Measurements from ENCODE around the gene MAEA.

The MAEA gene

GRCh38 chr4:1379801-1380331, 90.2 kb downstream of the MAEA start:
- DNase-seq (ENCODE audit: low read depth), result no peak

GRCh38 chr4:1380368-1381151, 90.9 kb downstream of the MAEA start:
- no peak for DNase-seq (ENCODE audit: low read depth)

- no peak for DNase-seq (ENCODE audit: low read depth)
These were observed 91.5 kb downstream of the MAEA start for GRCh38 chr4:1381181-1381621.

GRCh38 chr4:1381944-1382541, 92.4 kb downstream of the MAEA start:
- no peak for DNase-seq (ENCODE audit: low read depth)

GRCh38 chr4:1382776-1383727, 93.4 kb downstream of the MAEA start:
- no peak for DNase-seq (ENCODE audit: low read depth)

GRCh38 chr4:1383728-1384591, 94.3 kb downstream of the MAEA start:
- DNase-seq (ENCODE audit: low read depth), result no peak

- no peak for DNase-seq (ENCODE audit: low read depth)
These were observed 95.1 kb downstream of the MAEA start for GRCh38 chr4:1384675-1385372.

- no peak for DNase-seq (ENCODE audit: low read depth)
These were observed 96.0 kb downstream of the MAEA start for GRCh38 chr4:1385373-1386340.
